H9 (cell line): ENCODE data around the gene ITPRIPL1. TPM values are rescaled to one million over a fixed set of nuclear protein-coding genes. Genes with fewer than 3 reads are reported as not detected.

Experiments
- DNase-seq: peaks from one replicate; pipeline ENCODE4 v3.0.0-alpha.2; 2017
- H2AFZ ChIP-seq: one replicate; pipeline ENCODE4 v1.6.1; 2013; ENCODE audit warnings: mild to moderate bottlenecking, low read length, control low read depth, moderate library complexity
- H2AK5ac ChIP-seq: 2 replicates; pipeline ENCODE4 v1.6.1; 2013; ENCODE audit warnings: low read length, control low read depth, mixed read lengths; ENCODE audit not compliant: insufficient read length
- H2BK120ac ChIP-seq: one replicate; pipeline ENCODE4 v1.6.1; 2013; ENCODE audit warnings: low read depth, mild to moderate bottlenecking, low read length, control low read depth, inconsistent platforms; ENCODE audit not compliant: poor library complexity, severe bottlenecking
- H2BK12ac ChIP-seq: 2 replicates; pipeline ENCODE4 v1.6.1; 2013; ENCODE audit warnings: low read length, control low read depth, mixed read lengths, low read depth; ENCODE audit not compliant: insufficient read length
- H2BK15ac ChIP-seq: 2 replicates; pipeline ENCODE4 v1.6.1; 2013; ENCODE audit warnings: low read depth, low read length, control low read depth
- H2BK20ac ChIP-seq: one replicate; pipeline ENCODE4 v1.6.1; 2013; ENCODE audit warnings: low read depth, mild to moderate bottlenecking, low read length, control low read depth, inconsistent platforms; ENCODE audit not compliant: poor library complexity, severe bottlenecking
- H2BK5ac ChIP-seq: 2 replicates; pipeline ENCODE4 v1.6.1; 2013; ENCODE audit warnings: low read length, control low read depth, mixed read lengths; ENCODE audit not compliant: insufficient read length
- H3K14ac ChIP-seq: 2 replicates; pipeline ENCODE4 v1.6.1; 2013; ENCODE audit warnings: low read length, control low read depth; ENCODE audit not compliant: insufficient read depth
- H3K18ac ChIP-seq: 2 replicates; pipeline ENCODE4 v1.6.1; 2013; ENCODE audit warnings: low read depth, mild to moderate bottlenecking, mixed read lengths, low read length, control low read depth; ENCODE audit not compliant: insufficient read length
- H3K23ac ChIP-seq: 2 replicates; pipeline ENCODE4 v1.6.1; 2013; ENCODE audit warnings: low read length, control low read depth, mixed read lengths, low read depth; ENCODE audit not compliant: insufficient read length
- H3K23me2 ChIP-seq: 2 replicates; pipeline ENCODE4 v1.6.1; 2013; ENCODE audit warnings: low read depth, mild to moderate bottlenecking, mixed read lengths, low read length, control low read depth; ENCODE audit not compliant: insufficient read length, poor library complexity, severe bottlenecking
- H3K27ac ChIP-seq: 2 replicates; pipeline ENCODE4 v1.5.1; 2013; ENCODE audit warnings: low read length, control low read depth, mixed read lengths, low read depth; ENCODE audit not compliant: insufficient read length
- H3K27me3 ChIP-seq: 2 replicates; pipeline ENCODE4 v1.6.1; 2013; ENCODE audit warnings: low read length, control low read depth, inconsistent platforms; ENCODE audit not compliant: insufficient read depth
- H3K4ac ChIP-seq: 2 replicates; pipeline ENCODE4 v1.6.1; 2013; ENCODE audit warnings: low read depth, mild to moderate bottlenecking, control low read depth, inconsistent platforms, low read length, moderate library complexity
- H3K4me1 ChIP-seq: 2 replicates; pipeline ENCODE4 v1.6.1; 2013; ENCODE audit warnings: low read length, control low read depth, inconsistent platforms; ENCODE audit not compliant: insufficient read depth
- H3K4me2 ChIP-seq: 2 replicates; pipeline ENCODE4 v1.6.1; 2013; ENCODE audit warnings: low read length, control low read depth, mixed read lengths; ENCODE audit not compliant: insufficient read length, insufficient read depth
- H3K56ac ChIP-seq: 2 replicates; pipeline ENCODE4 v1.6.1; 2013; ENCODE audit warnings: low read depth, mild to moderate bottlenecking, mixed read lengths, low read length, control low read depth; ENCODE audit not compliant: insufficient read length
- H3K79me1 ChIP-seq: 2 replicates; pipeline ENCODE4 v1.6.1; 2013; ENCODE audit warnings: low read depth, mild to moderate bottlenecking, moderate library complexity, low read length, control low read depth, inconsistent platforms; ENCODE audit not compliant: insufficient read depth, poor library complexity, severe bottlenecking
- H3K79me2 ChIP-seq: 2 replicates; pipeline ENCODE4 v1.6.1; 2013; ENCODE audit warnings: low read length, control low read depth, inconsistent platforms; ENCODE audit not compliant: insufficient read depth
- H3K9ac ChIP-seq: 2 replicates; pipeline ENCODE4 v1.6.1; 2013; ENCODE audit warnings: low read length, control low read depth, mixed read lengths; ENCODE audit not compliant: insufficient read length; ENCODE audit errors: extremely low read depth
- H3K9me3 ChIP-seq: one replicate; pipeline ENCODE4 v1.6.1; 2013; ENCODE audit warnings: low read depth, low read length, inconsistent platforms; ENCODE audit not compliant: control insufficient read depth
- H3T11ph ChIP-seq: one replicate; pipeline ENCODE4 v1.6.1; 2013; ENCODE audit warnings: mild to moderate bottlenecking, low read length, control low read depth, inconsistent platforms
- H4K20me1 ChIP-seq: one replicate; pipeline ENCODE4 v1.6.1; 2013; ENCODE audit not compliant: control insufficient read depth, insufficient read length, insufficient read depth
- H4K5ac ChIP-seq: 2 replicates; pipeline ENCODE4 v1.6.1; 2013; ENCODE audit warnings: low read depth, mild to moderate bottlenecking, mixed read lengths, low read length, control low read depth; ENCODE audit not compliant: insufficient read length
- H4K8ac ChIP-seq: replicated peaks from 2 replicates; pipeline ENCODE4 v1.6.1; 2013; ENCODE audit warnings: low read length, control low read depth, mixed read lengths, low read depth; ENCODE audit not compliant: insufficient read length
- H4K91ac ChIP-seq: 2 replicates; pipeline ENCODE4 v1.6.1; 2013; ENCODE audit warnings: low read depth, mild to moderate bottlenecking, moderate library complexity, mixed read lengths, low read length, control low read depth; ENCODE audit not compliant: insufficient read length
- H3K27ac Mint-ChIP-seq, 3 experiments: 2 replicates in 2 of 3; 3 replicates in 1 of 3; pipeline ENCODE4 v1.8.0; 2020 to 2021; ENCODE audit warnings: mixed read lengths in 3 of 3, mild to moderate bottlenecking in 1 of 3, moderate library complexity in 1 of 3
- H3K27me3 Mint-ChIP-seq: 2 replicates; pipeline ENCODE4 v1.8.0; 2021; ENCODE audit warnings: low read depth, mild to moderate bottlenecking, moderate library complexity, mixed read lengths
- H3K36me3 Mint-ChIP-seq, 3 experiments: 2 replicates in 2 of 3; 3 replicates in 1 of 3; pipeline ENCODE4 v1.8.0; 2020 to 2021; ENCODE audit warnings: low read depth in 3 of 3, mixed read lengths in 3 of 3; ENCODE audit not compliant: insufficient read depth in 1 of 3
- H3K4me1 Mint-ChIP-seq, 2 experiments: 2 replicates each; pipeline ENCODE4 v1.8.0; 2020; ENCODE audit warnings: mixed read lengths in 2 of 2
- H3K4me3 Mint-ChIP-seq, 2 experiments: 2 replicates in 1 of 2; 3 replicates in 1 of 2; pipeline ENCODE4 v1.8.0; 2020 to 2021; ENCODE audit warnings: mild to moderate bottlenecking in 2 of 2, mixed read lengths in 2 of 2, moderate library complexity in 1 of 2
- H3K9me3 Mint-ChIP-seq, 2 experiments: 2 replicates in 1 of 2; 3 replicates in 1 of 2; pipeline ENCODE4 v1.8.0; 2020; ENCODE audit warnings: mild to moderate bottlenecking in 2 of 2, mixed read lengths in 2 of 2, moderate library complexity in 1 of 2
- WGBS: extraction: QIAGEN DNeasy Blood & Tissue Kit; methylation state at CpG from one replicate; pipeline ENCODE4 v1.1.7; 2013; ENCODE audit warnings: missing lambda C conversion rate, low lambda C conversion rate, mixed read lengths; ENCODE audit not compliant: insufficient read length; ENCODE audit errors: extremely low coverage; 5-methylcytosine and 5-hydroxymethylcytosine counted together
- total RNA-seq: library from RNA; stranded (reverse); gene quantifications from 2 replicates; pipeline ENCODE4 v1.2.1, GENCODE V29; 2021
- TF ChIP-seq, protein P1 (sequence below): fragments of 200-600 bp; sonication (generic); conservative IDR thresholded peaks from 3 replicates; pipeline ENCODE4 v1.8.0; 2021; ENCODE audit warnings: antibody characterized with exemption, mild to moderate bottlenecking

The ITPRIPL1 gene
- total RNA-seq, 1 experiment from 2014 or later = 16.3 TPM

DNA sequence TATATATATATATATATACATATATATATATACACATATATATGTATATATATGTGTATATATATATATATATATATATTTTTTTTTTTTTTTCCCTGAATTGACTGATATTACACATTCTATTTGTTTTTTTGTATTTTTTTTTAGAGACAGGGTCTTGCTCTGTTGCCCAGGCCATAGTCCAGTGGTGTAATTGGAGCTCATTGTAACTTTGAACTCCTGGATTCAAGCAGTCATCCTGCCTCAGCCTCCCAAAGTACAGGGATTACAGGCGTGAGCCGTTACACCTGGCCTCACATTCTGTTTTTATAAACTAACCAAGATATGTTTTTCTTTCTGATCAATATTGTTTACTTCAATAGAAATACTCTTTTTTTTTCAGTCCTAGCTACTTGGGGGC is 36.6 kb downstream of the ITPRIPL1 start:
- H3K4me1 ChIP-seq = no peaks in the 10 kb centered on the region
- H4K8ac ChIP-seq = no peak overlapping the region
- H3T11ph ChIP-seq = no peak overlapping the region
- H3K56ac ChIP-seq = no peak overlapping the region
- H3K14ac ChIP-seq = no peak overlapping the region
- no peaks in the 10 kb centered on the region for H3K79me2 ChIP-seq
- no peak overlapping the region for H2AFZ ChIP-seq
- Mint-ChIP-seq H3K4me1 (no peaks in the 10 kb centered on the region), H3K9me3 (no peaks in the 10 kb centered on the region), H3K4me3 (no peak overlapping the region), H3K27ac (no peak overlapping the region), H3K27me3 (no peaks in the 10 kb centered on the region), H3K36me3 (peaks cover 44 to 88% (median 77%) of the 10 kb centered on the region in 3 experiments; a peak in 6 of 7 replicates)
- H3K79me1 ChIP-seq = no peaks in the 10 kb centered on the region
- H3K23ac ChIP-seq = no peak overlapping the region
- no peak overlapping the region for H4K91ac ChIP-seq
- H3K9ac ChIP-seq = no peak overlapping the region
- peaks cover 2% of the 10 kb centered on the region for H4K20me1 ChIP-seq
- no peak overlapping the region for H3K18ac ChIP-seq
- no peak overlapping the region for H2BK12ac ChIP-seq
- WGBS = no CpG with 5 or more reads among the region's 2 CpGs
- H3K9me3 ChIP-seq = no peaks in the 10 kb centered on the region
- H2BK5ac ChIP-seq = no peak overlapping the region
- no peak overlapping the region for H3K27ac ChIP-seq
- no peak for DNase-seq
- TF ChIP-seq, protein P1, sequence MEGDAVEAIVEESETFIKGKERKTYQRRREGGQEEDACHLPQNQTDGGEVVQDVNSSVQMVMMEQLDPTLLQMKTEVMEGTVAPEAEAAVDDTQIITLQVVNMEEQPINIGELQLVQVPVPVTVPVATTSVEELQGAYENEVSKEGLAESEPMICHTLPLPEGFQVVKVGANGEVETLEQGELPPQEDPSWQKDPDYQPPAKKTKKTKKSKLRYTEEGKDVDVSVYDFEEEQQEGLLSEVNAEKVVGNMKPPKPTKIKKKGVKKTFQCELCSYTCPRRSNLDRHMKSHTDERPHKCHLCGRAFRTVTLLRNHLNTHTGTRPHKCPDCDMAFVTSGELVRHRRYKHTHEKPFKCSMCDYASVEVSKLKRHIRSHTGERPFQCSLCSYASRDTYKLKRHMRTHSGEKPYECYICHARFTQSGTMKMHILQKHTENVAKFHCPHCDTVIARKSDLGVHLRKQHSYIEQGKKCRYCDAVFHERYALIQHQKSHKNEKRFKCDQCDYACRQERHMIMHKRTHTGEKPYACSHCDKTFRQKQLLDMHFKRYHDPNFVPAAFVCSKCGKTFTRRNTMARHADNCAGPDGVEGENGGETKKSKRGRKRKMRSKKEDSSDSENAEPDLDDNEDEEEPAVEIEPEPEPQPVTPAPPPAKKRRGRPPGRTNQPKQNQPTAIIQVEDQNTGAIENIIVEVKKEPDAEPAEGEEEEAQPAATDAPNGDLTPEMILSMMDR = no peak
- H2BK15ac ChIP-seq = no peak overlapping the region
- H4K5ac ChIP-seq = no peak overlapping the region
- H3K23me2 ChIP-seq = no peaks in the 10 kb centered on the region
- no peak overlapping the region for H2BK120ac ChIP-seq
- no peak overlapping the region for H2BK20ac ChIP-seq
- H3K4ac ChIP-seq = no peak overlapping the region
- H2AK5ac ChIP-seq = no peak overlapping the region
- no peak overlapping the region for H3K4me2 ChIP-seq
- no peaks in the 10 kb centered on the region for H3K27me3 ChIP-seq
